Cardiac muscle cell (in vitro differentiated cells and primary cell): ENCODE results near the gene SUSD6. TPM values are rescaled to one million over a fixed set of nuclear protein-coding genes. Genes with fewer than 3 reads are reported as not detected.
A peak's percentile ranks its signal among the peaks of the same experiment; 100 is the strongest.
"Not testable (repeated sequence)": the region's sequence is repeated elsewhere in the genome, so short reads cannot be mapped to it uniquely, and the experiment has no call there.

Source experiments
- DNase-seq, 2 donors: peaks; one replicate each; pipeline versions ENCODE4 v3.0.0 to v3.0.0-alpha.2; 2010 to 2017; ENCODE audit warnings: low read depth in 1 of 2, low spot score in 1 of 2
- H3K27ac ChIP-seq: fragments of 200-600 bp; sonication (generic); 2 replicates; pipeline ENCODE4 v1.5.1; 2016
- H3K27me3 ChIP-seq: fragments of 200-600 bp; sonication (generic); 2 replicates; pipeline ENCODE4 v1.6.0; 2016; ENCODE audit warnings: control low read depth
- H3K36me3 ChIP-seq: fragments of 200-600 bp; sonication (generic); 2 replicates; pipeline ENCODE4 v1.5.1; 2016; ENCODE audit warnings: control low read depth
- H3K4me1 ChIP-seq: fragments of 200-600 bp; sonication (generic); 2 replicates; pipeline ENCODE4 v1.8.1; 2017; ENCODE audit warnings: low read depth, mild to moderate bottlenecking, mixed run types
- H3K4me3 ChIP-seq: fragments of 200-600 bp; sonication (generic); 2 replicates; pipeline ENCODE4 v1.5.1; 2016; ENCODE audit warnings: mild to moderate bottlenecking
- H3K9me3 ChIP-seq: fragments of 200-600 bp; sonication (generic); 2 replicates; pipeline ENCODE4 v1.5.1; 2017; ENCODE audit warnings: low read depth, mild to moderate bottlenecking, control low read depth
- polyA plus RNA-seq: library from polyadenylated mRNA; unstranded; fragments of >200 nt; fragmentation: Nextera tagmentation; extraction: Ambion mirVana; gene quantifications from 2 replicates; pipeline ENCODE4 v1.2.1, GENCODE V29; 2016
- total RNA-seq: library from RNA; depleted of rRNA; stranded (reverse); fragments of >200 nt; gene quantifications from 2 replicates; pipeline ENCODE4 v1.2.3, GENCODE V29; 2016
- TF ChIP-seq, protein P1 (sequence below): IDR thresholded peaks from 2 replicates; pipeline ENCODE4 v1.5.1; 2012; ENCODE audit warnings: low read depth, mild to moderate bottlenecking, low read length

SUSD6 gene
- total and polyA plus RNA-seq, 2 experiments from 2014 or later = 8.7 to 12.1 TPM

GRCh38 chr14:69635981-69636639 is 24.7 kb downstream of the SUSD6 start:
- no peaks in the 10 kb centered on the region for H3K36me3 ChIP-seq
- TF ChIP-seq, protein P1, sequence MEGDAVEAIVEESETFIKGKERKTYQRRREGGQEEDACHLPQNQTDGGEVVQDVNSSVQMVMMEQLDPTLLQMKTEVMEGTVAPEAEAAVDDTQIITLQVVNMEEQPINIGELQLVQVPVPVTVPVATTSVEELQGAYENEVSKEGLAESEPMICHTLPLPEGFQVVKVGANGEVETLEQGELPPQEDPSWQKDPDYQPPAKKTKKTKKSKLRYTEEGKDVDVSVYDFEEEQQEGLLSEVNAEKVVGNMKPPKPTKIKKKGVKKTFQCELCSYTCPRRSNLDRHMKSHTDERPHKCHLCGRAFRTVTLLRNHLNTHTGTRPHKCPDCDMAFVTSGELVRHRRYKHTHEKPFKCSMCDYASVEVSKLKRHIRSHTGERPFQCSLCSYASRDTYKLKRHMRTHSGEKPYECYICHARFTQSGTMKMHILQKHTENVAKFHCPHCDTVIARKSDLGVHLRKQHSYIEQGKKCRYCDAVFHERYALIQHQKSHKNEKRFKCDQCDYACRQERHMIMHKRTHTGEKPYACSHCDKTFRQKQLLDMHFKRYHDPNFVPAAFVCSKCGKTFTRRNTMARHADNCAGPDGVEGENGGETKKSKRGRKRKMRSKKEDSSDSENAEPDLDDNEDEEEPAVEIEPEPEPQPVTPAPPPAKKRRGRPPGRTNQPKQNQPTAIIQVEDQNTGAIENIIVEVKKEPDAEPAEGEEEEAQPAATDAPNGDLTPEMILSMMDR = no peak
- H3K27ac ChIP-seq = peak overlapping the region; percentile 70
- no peaks in the 10 kb centered on the region for H3K9me3 ChIP-seq
- H3K4me3 ChIP-seq = no peak overlapping the region
- H3K4me1 ChIP-seq = peaks cover 63% of the 10 kb centered on the region
- no peaks in the 10 kb centered on the region for H3K27me3 ChIP-seq
- no peak for DNase-seq

DNA sequence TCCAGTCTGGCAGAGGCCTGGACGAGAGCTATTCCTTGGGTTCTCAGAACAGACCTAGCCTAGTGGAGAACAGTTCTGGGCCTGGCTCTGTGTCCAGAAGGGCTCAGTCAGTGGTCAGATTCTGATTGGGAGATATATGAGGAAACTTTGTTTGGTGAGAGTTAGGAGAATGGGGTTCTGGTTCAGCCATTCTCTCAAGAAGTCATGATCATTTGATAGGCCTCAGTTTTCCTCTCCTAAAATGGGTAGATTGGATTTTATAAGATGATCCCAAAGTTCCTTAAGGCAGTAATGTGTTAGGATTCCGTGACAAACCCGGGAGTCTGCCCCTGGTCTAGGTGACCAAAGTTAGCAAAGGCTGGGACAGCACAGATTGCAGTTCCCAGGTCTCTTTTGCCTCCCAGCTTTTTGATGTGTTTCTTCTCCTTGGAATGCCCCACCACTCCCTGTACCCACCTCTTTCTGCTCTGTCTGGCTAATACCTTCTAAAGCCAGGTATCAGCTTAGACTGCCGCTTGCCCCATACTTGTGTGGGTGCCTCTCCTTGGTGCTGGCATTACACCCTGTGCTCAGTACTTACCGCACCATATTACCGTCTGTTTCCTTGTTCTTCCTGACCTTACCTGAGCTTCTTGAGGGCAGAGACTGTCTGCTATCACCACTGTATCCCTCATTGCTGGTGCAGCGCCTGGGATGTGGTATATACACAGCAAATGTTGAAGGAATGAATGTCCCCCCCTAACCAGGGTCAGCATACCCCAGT is 25.5 kb downstream of the SUSD6 start:
- Histone ChIP-seq H3K27ac (peak overlapping the region; percentile 70), H3K4me1 (peaks cover 55% of the 10 kb centered on the region), H3K4me3 (no peak overlapping the region), H3K9me3 (no peaks in the 10 kb centered on the region), H3K36me3 (no peaks in the 10 kb centered on the region), H3K27me3 (no peaks in the 10 kb centered on the region)
- TF ChIP-seq, protein P1 = no peak
- DNase-seq = no peak

GRCh38 chr14:69637503-69638031 is 26.2 kb downstream of the SUSD6 start:
- Histone ChIP-seq H3K9me3 (no peaks in the 10 kb centered on the region), H3K36me3 (no peaks in the 10 kb centered on the region), H3K4me3 (no peak overlapping the region), H3K27me3 (no peaks in the 10 kb centered on the region), H3K4me1 (peaks cover 49% of the 10 kb centered on the region), H3K27ac (peak overlapping the region; percentile 59)
- TF ChIP-seq, protein P1 = no peak
- peak in 1 of 2 donors; percentile 64 for DNase-seq

DNA sequence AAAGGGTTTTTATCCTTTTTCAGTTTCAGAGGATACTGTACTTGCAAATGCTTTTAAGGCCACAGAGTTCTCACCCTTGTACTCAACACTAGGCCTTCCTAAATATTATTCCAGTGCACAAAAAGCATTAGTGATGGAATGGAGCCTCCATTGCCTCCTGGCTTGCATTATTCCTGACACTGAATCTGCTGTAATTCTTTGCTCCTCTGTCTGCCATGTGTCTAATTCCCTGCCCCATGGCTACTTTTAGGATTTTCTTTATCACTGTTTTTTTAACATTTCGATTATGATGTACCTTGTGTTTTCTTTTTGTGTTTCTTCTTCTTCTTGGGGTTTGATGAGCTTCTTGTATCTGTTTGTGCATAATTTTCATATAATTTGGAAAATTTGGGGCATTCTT is 29.5 kb downstream of the SUSD6 start:
- Histone ChIP-seq H3K4me3 (no peak overlapping the region), H3K27ac (no peak overlapping the region), H3K27me3 (no peaks in the 10 kb centered on the region), H3K36me3 (no peaks in the 10 kb centered on the region), H3K4me1 (peaks cover 28% of the 10 kb centered on the region), H3K9me3 (no peaks in the 10 kb centered on the region)
- TF ChIP-seq, protein P1 = no peak
- DNase-seq = no peak

DNA sequence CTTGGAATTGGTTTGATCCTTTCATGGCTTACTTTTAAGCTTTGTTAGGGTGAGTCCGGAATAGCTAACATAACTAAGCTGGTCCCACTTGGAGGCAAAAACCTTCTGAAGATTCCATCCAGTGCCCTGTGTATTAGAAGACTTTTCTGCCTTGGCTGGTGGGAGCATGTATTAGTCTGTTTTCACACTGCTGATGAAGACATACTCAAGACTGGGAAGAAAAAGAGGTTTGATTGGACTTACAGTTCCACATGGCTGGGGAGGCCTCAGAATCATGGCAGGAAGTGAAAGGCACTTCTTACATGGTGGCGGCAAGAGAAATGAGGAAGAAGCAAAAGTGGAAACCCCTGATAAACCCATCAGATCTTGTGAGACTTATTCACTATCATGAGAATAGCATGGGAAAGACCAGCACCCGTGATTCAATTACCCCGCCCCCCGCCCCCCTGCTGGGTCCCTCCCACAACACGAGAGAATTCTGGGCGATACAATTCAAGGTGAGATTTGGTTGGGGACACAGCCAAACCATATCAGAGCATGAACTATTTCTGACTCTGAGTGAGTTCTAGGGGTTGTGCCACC is 30.9 kb downstream of the SUSD6 start:
- not testable (repeated sequence) for H3K27me3 ChIP-seq, H3K4me3 ChIP-seq

More for the DNA sequence above, 30.9 kb downstream of the SUSD6 start:
- not testable (repeated sequence) for H3K9me3 ChIP-seq, DNase-seq, H3K36me3 ChIP-seq, H3K27ac ChIP-seq
- H3K4me1 ChIP-seq = peaks cover 21% of the 10 kb centered on the region
